ENCODE data around the gene MS4A4E. TPM values are rescaled to one million over a fixed set of nuclear protein-coding genes. Genes with fewer than 3 reads are reported as not detected.
"Not testable (repeated sequence)": the region's sequence is repeated elsewhere in the genome, so short reads cannot be mapped to it uniquely, and the experiment has no call there.

The MS4A4E gene
- total RNA-seq, 1 experiment from 2014 or later = not detected

DNA sequence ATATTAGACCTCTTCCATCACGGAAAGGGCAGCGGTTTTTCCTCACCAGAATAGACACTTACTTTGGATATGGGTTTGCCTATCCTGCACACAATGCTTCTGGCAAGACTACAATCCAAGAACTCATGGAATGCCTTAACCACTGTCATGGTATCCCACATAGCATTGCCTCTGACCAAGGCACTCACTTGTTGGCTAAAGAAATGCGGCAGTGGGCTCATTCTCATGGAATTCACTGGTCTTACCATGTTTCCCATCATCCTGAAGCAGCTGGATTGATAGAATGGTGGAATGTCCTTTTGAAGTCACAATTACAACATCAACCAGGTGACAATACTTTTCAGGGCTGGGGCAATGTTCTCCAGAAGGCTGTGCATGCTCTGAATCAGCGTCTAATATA lies 20.8 kb downstream of the MS4A4E start:
- no peak for DNase-seq (ENCODE audit: low read depth)

DNA sequence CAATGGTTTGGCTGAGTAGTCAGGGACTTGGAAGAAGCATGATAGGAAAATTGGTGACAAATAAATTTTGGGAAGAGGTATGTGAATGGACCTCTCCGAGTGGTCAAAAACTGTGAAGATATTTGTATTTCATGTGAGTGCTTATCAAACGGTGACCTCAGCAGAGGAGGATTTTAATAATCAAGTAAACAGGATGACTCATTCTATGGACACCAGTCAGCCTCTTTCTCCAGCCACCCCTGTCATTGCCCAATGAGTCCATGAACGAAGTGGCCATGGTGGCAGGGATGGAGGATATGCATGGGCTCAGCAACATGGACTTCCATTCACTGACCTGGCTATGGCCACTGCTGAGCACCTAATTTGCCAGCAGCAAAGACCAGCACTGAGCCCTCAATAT lies 21.2 kb downstream of the MS4A4E start:
- no peak for DNase-seq (ENCODE audit: low read depth)

DNA sequence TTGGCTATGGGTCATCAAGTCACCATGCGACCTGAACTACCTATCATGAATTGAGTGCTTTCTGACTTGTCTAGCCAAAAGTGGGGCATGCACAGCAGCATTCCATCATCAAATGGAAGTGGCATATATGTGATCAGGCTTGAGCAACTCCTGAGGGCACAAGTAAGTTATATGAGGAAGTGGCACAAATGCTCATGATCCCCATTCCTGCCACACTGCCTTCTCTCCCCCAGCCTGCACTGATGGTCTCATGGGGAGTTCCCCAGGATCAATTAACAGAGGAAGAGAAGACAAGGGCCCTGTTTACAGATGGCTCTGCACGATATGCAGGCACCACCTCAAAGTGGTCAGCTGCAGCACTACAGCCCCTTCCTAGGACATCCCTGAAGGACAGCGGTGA lies 21.8 kb downstream of the MS4A4E start:
- DNase-seq (ENCODE audit: low read depth) = no peak

DNA sequence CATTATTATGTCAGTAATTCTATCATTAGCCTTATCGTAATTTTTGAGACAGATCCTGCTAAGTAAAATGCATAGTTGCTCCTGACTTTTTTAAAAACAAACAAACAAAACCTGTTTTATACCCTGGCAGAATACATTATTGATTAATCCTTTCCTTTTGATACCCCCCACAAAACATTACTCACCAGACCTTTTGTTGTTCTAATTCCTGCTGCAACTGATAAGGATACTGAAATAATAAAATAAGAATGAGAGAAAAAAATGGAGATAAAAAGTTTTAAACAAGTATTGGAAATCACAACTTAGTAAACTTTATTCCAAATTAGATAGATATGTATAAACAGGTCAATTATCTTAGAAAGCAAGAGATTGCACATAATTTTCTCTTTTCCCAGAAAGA lies 28.6 kb downstream of the MS4A4E start:
- no peak for DNase-seq (ENCODE audit: low read depth)

DNA sequence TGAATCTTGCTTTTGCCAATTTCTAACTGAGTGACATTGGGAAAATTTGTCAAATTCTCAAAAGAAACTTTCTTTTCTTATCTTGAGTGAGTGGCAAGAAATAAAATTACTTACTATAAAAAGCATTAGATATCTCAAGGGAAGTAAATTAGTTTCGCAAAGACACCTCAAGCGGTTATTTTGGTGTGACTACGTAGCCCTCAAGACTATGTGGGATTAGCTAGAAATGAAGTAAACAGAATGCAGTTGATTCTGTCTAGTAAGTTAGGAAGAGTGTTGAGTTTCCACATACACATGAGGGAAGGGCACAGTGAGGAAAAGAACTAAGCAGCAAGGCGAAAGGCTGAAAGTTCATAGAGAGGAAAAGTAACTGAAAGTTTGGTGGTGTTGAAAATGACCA lies 31.7 kb downstream of the MS4A4E start:
- DNase-seq (ENCODE audit: low read depth) = no peak

DNA sequence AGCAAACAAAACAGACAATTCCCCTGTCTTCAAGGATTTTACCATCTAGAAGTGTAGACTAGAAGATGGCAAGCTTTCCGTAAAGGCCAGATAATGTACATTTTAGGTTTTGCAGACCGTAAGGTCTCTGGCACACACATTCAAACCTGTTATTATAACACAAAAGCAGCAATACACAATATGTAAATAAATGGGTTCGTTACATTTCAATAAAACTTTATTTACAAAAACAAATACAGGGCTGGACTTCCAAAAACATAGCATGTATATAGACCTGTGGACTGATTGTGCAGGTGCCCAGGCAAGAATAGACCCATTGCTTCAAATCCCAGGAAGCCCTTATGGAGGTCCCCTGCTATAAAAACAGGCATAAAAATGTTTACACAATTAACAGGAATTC lies 33.0 kb downstream of the MS4A4E start:
- DNase-seq (ENCODE audit: low read depth) = no peak

DNA sequence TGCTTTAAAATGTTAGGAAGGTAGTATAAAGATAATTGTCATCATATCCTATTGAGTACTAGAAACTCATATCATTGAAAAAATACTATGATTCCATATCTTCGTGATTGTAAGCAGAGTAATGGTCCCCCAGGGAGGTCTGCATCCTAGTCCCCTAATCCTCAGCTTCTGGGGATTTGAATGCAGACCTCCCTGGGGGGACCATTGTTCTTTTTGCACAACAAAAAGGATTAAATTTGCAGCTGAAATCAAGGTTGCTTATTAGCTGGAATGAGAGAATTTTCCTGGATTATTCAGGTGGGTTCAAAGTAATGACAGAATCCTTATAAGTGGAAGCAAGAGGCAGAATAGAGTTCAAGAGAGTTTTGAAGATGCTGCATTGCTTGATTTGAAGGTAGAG lies 34.0 kb downstream of the MS4A4E start:
- DNase-seq (ENCODE audit: low read depth) = no peak

DNA sequence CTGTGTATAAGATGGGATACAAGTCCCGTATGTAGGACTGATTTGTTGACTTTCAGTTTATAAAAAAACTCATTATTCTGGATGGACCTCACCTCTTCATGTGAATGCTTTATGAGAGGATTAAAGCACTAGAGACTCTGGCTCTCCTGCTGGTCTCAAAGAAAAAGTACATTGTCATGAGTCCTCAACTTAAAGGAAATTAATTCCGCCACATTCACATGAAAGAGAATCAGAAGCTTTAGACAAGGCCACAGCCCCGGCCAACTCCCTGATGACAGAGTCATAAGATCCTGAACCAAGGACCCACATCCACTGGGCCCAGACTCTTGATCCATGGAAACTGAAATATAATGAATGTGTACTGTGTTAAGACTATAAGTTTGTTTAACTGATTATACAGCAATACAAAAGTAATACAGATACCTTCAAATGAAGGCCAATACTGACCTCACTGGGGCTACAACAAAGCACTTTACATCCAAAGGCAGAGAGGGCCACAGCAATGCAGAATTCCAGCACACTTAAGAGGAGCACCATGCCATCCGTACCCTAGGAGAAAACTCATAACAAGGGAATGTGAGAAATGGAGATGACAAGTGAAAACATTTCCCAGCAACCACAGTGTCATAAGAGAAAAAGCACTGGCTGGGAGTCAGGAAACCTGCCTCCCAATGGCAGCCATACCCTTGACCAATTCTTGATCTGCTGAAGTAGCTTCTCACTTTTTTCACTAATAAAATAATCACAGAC lies 34.6 kb downstream of the MS4A4E start:
- peak; percentile 9 for DNase-seq (ENCODE audit: low read depth)

DNA sequence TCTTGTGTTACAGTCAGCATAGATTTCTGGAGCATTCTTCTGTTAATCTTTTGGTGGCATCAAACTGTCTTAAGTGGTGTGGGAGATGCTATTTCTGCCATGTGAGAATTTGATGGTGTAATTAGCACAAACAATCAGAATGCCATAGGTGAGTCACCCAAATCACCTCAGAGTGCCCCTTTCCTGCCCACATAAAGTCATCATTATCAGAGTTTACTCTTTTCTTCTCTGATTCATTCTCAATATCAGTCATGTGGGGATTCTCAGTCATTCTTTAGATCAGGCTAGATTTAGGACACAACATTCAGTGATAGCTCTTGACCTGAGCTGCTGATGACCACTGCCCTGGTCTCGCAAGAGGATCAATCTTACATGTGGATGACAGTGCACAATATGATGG lies 36.3 kb downstream of the MS4A4E start:
- DNase-seq (ENCODE audit: low read depth) = no peak

DNA sequence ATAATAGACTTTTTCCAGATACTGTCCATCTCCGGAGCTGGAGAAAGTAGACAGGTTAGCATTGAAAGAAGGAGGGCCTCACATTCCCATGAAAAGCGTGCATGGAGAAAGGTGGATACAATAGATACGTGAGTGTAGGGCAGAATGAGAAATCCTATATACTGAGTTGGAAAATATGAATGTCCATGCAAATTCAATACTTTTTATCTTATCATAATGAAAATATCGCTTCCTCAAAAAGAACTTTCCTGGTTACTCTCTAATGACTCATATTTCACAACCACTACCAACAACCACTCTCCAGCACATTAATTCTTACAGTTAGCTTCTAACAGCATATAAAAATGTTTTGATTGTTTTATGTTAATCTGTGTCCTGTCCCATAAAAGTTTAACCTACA lies 38.0 kb downstream of the MS4A4E start:
- DNase-seq (ENCODE audit: low read depth) = no peak

DNA sequence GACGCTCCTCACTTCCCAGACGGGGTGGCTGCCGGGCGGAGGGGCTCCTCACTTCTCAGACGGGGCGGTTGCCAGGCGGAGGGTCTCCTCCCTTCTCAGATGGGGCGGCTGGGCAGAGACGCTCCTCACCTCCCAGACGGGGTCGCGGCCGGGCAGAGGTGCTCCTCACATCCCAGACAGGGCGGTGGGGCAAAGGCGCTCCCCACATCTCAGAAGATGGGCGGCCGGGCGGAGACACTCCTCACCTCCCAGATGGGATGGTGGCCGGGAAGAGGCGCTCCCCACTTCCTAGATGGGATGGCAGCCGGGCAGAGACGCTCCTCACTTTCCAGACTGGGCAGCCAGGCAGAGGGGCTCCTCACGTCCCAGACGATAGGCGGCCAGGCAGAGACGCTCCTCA lies 41.6 kb downstream of the MS4A4E start:
- DNase-seq (ENCODE audit: low read depth) = not testable (repeated sequence)

DNA sequence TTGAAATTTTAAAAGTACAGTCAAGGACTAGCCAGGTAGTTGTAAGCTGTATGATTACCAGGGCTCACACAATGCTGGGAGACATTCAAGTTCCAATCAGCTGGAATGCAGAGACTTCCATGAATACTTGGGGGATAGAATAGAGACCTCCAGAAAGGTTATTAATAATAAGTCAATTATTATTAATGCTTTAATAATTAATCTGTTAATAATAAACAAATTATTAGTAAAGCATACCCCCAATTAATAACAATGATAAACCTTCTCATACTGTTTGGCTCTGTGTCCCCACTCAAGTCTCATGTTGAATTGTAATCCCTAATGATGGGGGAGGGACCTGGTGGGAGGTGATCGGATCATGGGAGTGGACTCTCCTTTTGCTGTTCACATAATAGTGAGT lies 45.5 kb downstream of the MS4A4E start:
- no peak for DNase-seq (ENCODE audit: low read depth)

DNA sequence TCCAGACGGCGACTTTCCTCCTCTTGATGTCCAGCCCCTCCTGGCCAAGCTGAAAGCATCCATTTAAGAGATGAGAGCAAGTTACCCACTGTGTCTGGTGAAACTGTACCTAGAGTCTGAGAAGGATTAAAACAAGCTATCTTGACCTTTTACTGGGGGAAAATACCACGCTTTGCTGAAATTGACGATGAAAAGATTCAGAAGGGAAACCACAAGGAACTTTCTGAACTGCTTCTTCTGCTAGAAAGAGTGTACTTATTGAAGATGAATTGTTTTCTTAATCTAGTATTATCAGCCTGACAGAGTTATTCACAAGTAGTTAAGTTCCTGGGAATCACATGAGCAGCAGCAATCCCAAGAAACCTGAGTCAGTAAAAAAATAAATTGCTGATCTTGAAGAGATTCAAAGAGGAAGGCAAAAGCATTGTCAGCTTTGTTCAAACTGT lies 47.0 kb downstream of the MS4A4E start:
- DNase-seq (ENCODE audit: low read depth) = no peak

DNA sequence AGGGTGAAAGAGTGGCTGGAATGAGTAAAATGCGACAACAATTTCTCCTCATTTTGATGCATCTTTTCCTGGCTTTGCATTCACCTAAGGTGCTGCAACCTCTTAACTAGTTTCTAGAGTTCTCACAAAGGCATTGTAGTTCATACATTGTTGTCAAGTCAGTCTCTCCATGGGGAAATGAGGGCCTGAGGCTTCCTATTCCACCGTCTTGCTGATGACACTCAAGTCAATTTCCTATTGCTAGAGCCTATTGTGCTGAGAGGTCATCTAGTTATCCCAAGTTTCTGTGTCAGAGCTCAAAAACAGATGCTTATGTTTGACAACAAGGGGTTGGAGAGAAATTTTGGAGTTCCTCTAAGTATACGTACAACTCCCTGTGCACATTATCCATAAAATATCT lies 48.4 kb downstream of the MS4A4E start:
- no peak for DNase-seq (ENCODE audit: low read depth)

DNA sequence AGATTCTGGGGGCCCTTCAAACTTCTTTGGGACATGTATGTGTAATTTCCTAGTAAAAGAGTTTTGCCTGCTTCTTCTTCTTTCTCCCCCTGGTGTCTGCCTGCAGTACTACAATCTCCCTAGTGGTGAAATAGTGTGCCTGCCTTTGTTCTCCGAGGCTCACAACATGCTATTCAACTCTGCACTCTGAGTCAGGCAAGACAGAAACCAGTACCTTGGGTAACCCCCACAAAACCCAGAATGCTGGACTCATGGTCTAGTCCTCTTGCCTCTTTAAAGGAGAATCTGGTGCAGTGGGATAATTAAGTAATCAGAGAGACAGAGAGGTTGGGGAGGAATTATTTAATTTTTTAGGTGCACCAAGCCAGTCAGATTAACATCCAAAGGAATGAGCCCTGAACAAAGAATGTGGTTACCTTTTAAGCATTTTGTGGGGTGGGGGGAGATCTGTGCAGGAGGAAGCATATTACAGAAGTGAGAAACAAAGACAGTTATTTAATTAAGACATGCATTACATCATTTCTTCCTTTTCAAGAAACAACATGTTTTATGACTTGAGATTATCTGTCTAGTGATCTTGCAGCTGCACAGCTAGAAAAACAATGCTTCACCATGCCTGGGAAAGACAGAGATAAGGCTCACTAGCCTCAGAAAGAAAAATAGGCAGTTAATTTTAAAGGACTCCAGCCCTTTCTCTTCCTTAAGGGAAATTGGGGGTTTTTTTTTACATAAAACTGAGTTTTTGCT lies 49.1 kb downstream of the MS4A4E start:
- DNase-seq (ENCODE audit: low read depth) = peak; percentile 76

DNA sequence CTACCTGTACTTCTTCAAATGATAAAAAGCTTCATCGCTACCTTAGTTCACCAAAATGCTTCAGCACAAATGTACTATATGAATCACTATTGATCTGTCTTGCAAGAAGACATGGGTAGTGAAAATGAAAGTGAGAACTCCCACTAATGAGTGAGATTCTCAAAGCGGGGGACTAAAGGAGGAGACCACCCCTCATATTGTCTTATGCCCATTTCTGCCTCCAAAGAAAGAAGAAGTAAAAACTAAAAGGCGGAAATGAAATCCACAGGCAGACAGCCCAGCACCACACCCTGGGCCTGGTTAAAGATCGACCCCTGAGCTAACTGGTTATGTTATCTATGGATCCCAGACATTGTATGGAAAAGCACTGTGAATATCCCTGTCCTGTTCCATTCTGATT lies 50.4 kb downstream of the MS4A4E start:
- not testable (repeated sequence) for DNase-seq (ENCODE audit: low read depth)

DNA sequence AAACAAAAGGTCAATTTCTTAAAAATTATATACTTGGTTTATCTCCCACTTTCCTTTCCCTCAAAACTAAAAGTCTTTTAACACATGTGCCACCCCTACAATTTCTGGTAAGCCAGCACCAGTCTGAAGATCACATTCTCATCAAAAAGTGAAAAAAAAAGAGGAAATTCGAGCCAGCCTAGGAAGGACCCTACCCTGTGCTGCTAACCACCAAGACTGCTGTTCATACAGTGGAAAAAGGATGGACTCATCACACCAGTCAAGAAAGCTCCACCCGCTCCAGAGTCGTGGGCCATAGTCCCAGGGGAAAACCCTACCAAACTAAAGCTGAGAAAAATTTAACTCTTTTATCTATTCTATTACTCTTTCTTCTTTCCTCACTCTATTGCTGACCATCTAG lies 54.5 kb downstream of the MS4A4E start:
- DNase-seq (ENCODE audit: low read depth) = not testable (repeated sequence)

DNA sequence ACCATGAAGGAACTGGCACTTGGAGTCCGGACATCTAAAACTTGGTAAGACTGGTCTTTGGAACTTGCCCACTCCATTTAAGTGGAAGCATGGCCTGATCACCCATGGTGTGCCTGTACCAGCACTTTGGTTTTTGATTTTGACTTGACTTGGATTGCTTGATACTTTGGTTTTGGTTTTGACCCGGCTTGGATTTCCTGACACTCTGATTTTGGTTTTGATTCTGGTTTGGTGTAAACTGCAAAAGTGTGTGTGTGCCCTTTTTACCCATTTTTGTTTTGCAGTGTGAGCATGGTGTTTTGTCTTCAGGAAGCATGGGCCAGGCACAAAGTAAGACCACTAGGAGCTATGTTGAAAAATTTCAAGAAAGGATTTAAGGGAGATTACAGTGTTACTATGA lies 56.8 kb downstream of the MS4A4E start:
- DNase-seq (ENCODE audit: low read depth) = not testable (repeated sequence)

DNA sequence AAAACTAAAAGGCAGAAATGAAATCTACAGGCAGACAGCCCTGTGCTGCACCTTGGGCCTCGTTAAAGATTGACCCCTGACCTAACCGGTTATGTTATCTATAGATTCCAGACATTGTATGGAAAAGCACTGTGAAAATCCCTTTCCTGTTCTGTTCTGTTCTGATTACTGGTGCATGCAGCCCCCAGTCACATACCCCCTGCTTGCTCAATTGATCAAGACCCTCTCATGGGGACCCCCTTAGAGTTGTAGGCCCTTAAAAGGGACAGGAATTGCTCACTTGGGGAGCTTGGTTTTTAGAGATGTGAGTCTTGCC lies 57.5 kb downstream of the MS4A4E start:
- not testable (repeated sequence) for DNase-seq (ENCODE audit: low read depth)

DNA sequence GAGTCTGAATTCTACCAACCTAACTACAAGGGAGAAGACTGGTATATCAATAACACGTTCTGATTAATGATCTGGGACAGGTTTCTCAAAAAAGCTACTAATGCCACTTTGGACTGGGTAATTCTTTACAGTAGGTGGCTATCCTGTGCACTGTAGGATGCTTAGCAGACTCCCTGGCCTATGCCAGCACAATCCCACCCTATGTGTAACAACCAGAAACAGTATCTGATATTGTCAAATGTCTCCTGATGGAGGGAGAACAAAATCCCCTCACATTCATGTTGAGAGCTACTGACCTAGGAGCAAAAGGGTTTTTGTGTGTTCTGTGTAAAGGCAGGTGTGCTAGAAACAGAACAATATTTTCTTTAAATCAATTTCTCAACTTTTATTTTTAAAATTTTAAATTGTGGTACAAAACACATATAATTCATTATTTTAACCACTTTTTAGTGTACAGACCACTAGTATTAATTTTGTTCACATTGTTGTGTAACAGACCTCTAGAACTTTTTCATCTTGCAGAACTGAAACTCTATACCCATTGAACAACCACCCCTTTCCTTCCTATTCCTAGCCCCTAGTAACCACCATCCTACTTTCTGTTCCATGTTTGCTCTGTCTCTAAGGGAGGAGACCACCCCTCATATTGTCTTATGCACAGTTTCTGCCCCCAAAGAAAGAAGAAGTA lies 58.0 kb downstream of the MS4A4E start:
- no peak for DNase-seq (ENCODE audit: low read depth)

DNA sequence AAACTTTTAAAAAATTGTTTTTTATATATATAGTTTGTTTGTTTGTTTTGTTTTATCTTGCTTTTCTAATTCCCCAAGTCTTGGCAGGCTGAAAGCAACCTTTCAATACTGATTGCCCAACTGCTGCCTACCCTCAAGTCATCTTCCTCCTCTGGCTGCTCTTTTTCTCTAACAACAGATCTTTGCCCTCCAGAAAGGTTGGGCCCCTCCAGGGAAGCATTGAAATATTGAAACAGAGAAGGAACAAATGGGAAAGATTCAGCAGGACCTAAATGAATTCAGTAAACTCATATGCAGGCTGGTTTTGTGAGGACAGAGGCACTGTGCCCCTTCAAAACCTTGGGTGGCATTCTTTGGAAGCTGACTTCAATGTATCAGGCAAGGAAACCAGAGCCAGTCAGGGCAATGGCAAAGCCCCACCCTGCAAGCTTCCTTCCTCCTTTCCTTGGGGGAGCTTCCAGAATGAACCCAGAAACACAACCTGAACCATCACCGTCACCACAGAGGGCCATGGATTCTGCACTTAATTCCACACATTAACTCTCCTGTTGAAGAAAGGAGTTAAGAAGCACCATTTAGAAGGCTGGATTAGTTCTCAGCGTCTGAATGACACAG lies 59.2 kb downstream of the MS4A4E start:
- no peak for DNase-seq (ENCODE audit: low read depth)
